H1 (cell line): ENCODE data around the gene ATG2B.

Experiments
- CEBPB ChIP-seq: IDR thresholded peaks from 2 replicates; pipeline ENCODE4 v1.6.1; 2012; ENCODE audit warnings: low read depth, low read length
- CTCF ChIP-seq, 3 experiments: IDR thresholded peaks; 1 replicate in 2 of 3; 2 replicates in 1 of 3; pipeline versions ENCODE4 v1.5.1 to v1.6.1; 2011; ENCODE audit warnings: low read length in 3 of 3, mild to moderate bottlenecking in 3 of 3, inconsistent platforms in 2 of 3, low read depth in 1 of 3, moderate library complexity in 1 of 3; ENCODE audit not compliant: insufficient read depth in 1 of 3; ENCODE audit errors: control extremely low read depth in 1 of 3
- EZH2 ChIP-seq: fragments of 200-600 bp; sonication (generic); IDR thresholded peaks from 2 replicates; pipeline ENCODE4 v1.7.1; 2012; ENCODE audit warnings: low read depth, mild to moderate bottlenecking, moderate library complexity, low read length, inconsistent platforms; ENCODE audit not compliant: severe bottlenecking
- GABPA ChIP-seq: IDR thresholded peaks from 2 replicates; pipeline ENCODE4 v1.6.1; 2011; ENCODE audit warnings: mild to moderate bottlenecking, low read length, moderate library complexity, borderline replicate concordance; ENCODE audit not compliant: insufficient read depth
- HDAC6 ChIP-seq: IDR thresholded peaks from one replicate; pipeline ENCODE4 v1.7.1; 2012; ENCODE audit warnings: low read depth, mild to moderate bottlenecking, inconsistent platforms, low read length, moderate library complexity
- JUND ChIP-seq: IDR thresholded peaks from 2 replicates; pipeline ENCODE4 v1.6.1; 2011; ENCODE audit warnings: mild to moderate bottlenecking, improper control_type of control experiment, low read length
- POLR2A ChIP-seq, 2 experiments: IDR thresholded peaks; 1 replicate in 1 of 2; 2 replicates in 1 of 2; pipeline ENCODE4 v1.6.1; 2011; ENCODE audit warnings: low read depth in 2 of 2, low read length in 2 of 2, mild to moderate bottlenecking in 2 of 2; ENCODE audit errors: control extremely low read depth in 1 of 2
- POLR2AphosphoS5 ChIP-seq: IDR thresholded peaks from 2 replicates; pipeline ENCODE4 v1.6.1; 2011; ENCODE audit warnings: low read depth, low read length
- SAP30 ChIP-seq: fragments of 300-600 bp; sonication (generic); IDR thresholded peaks from 2 replicates; pipeline ENCODE4 v1.7.1; 2012; ENCODE audit warnings: low read length, moderate library complexity, mild to moderate bottlenecking, inconsistent platforms; ENCODE audit not compliant: insufficient read depth, insufficient replicate concordance
- SRF ChIP-seq: IDR thresholded peaks from 2 replicates; pipeline ENCODE4 v1.6.1; 2011; ENCODE audit warnings: mild to moderate bottlenecking, low read depth, low read length, moderate library complexity
- TAF1 ChIP-seq: IDR thresholded peaks from 2 replicates; pipeline ENCODE4 v1.6.1; 2011; ENCODE audit warnings: mild to moderate bottlenecking, low read depth, low read length
- YY1 ChIP-seq: IDR thresholded peaks from 2 replicates; pipeline ENCODE4 v1.6.1; 2011; ENCODE audit warnings: low read depth, mild to moderate bottlenecking, low read length
- ZNF274 ChIP-seq: IDR thresholded peaks from 2 replicates; pipeline ENCODE4 v1.7.0; 2012; ENCODE audit warnings: low read length, borderline replicate concordance; ENCODE audit errors: extremely low read depth

GRCh38 chr14:96270565-96271420 lies 92.3 kb downstream of the ATG2B start:
- TF ChIP-seq SRF (no peak), TAF1 (no peak), CTCF (IDR thresholded peaks at IDR 0.05; ENCODE audit: control extremely low read depth in 1 of 3, insufficient read depth in 1 of 3, low read depth in 1 of 3, low read length in 3 of 3) (no peak), SAP30 (no peak), POLR2A (IDR thresholded peaks at IDR 0.05; ENCODE audit: control extremely low read depth in 1 of 2, low read depth in 2 of 2, low read length in 2 of 2) (no peak), JUND (no peak), GABPA (no peak), EZH2 (no peak), YY1 (no peak), HDAC6 (no peak), ZNF274 (no peak), POLR2AphosphoS5 (no peak), CEBPB (no peak)
